ENCODE data around the gene STAG3. TPM values are rescaled to one million over a fixed set of nuclear protein-coding genes. Genes with fewer than 3 reads are reported as not detected.
"Not testable (repeated sequence)": the region's sequence is repeated elsewhere in the genome, so short reads cannot be mapped to it uniquely, and the experiment has no call there.

Gene STAG3
- total RNA-seq, 1 experiment from 2014 or later, result 3.1 TPM

GRCh38 chr7:100195222-100195621 lies 17.5 kb downstream of the STAG3 start:
- no peak overlapping the region for H4K91ac ChIP-seq (ENCODE audit: insufficient read length, low read depth, low read length)
- no peak overlapping the region for H3K14ac ChIP-seq (ENCODE audit: insufficient read depth, low read length)
- no peaks in the 10 kb centered on the region for H3K79me1 ChIP-seq (ENCODE audit: insufficient read depth, low read depth, low read length, poor library complexity, severe bottlenecking)
- H3K9me3 ChIP-seq (ENCODE audit: control insufficient read depth, low read depth, low read length), result no peaks in the 10 kb centered on the region
- no peak overlapping the region for H2BK20ac ChIP-seq (ENCODE audit: low read depth, low read length, poor library complexity, severe bottlenecking)
- no peak overlapping the region for H2BK5ac ChIP-seq (ENCODE audit: insufficient read length, low read length)
- H3K4me2 ChIP-seq (ENCODE audit: insufficient read depth, insufficient read length, low read length), result no peak overlapping the region
- Mint-ChIP-seq H3K9me3 (no peaks in the 10 kb centered on the region), H3K4me3 (no peak overlapping the region), H3K27ac (no peak overlapping the region), H3K4me1 (peaks cover 4 to 11% of the 10 kb centered on the region in 2 experiments), H3K27me3 (ENCODE audit: low read depth) (peaks cover 31% of the 10 kb centered on the region), H3K36me3 (ENCODE audit: insufficient read depth in 1 of 3, low read depth in 3 of 3) (no peaks in the 10 kb centered on the region)
- no peak overlapping the region for H2BK120ac ChIP-seq (ENCODE audit: low read depth, low read length, poor library complexity, severe bottlenecking)
- H3K23me2 ChIP-seq (ENCODE audit: insufficient read length, low read depth, low read length, poor library complexity, severe bottlenecking), result no peaks in the 10 kb centered on the region
- H2BK15ac ChIP-seq (ENCODE audit: low read depth, low read length), result no peak overlapping the region
- no peaks in the 10 kb centered on the region for H3K79me2 ChIP-seq (ENCODE audit: insufficient read depth, low read length)
- H3K56ac ChIP-seq (ENCODE audit: insufficient read length, low read depth, low read length), result no peak overlapping the region
- no peak overlapping the region for H3K4ac ChIP-seq (ENCODE audit: low read depth, low read length)
- H3T11ph ChIP-seq (ENCODE audit: low read length), result no peak overlapping the region
- WGBS (ENCODE audit: extremely low coverage, insufficient read length, low lambda C conversion rate), result no CpG with 5 or more reads among the region's 2 CpGs
- no peak overlapping the region for H3K9ac ChIP-seq (ENCODE audit: extremely low read depth, insufficient read length, low read length)
- no peak overlapping the region for H4K8ac ChIP-seq (replicated peaks; ENCODE audit: insufficient read length, low read depth, low read length)
- H2AFZ ChIP-seq (ENCODE audit: low read length), result no peak overlapping the region
- H3K27me3 ChIP-seq (ENCODE audit: insufficient read depth, low read length), result no peaks in the 10 kb centered on the region; the same call in 1 of the 2 replicates
- DNase-seq, result no peak
- no peak overlapping the region for H4K5ac ChIP-seq (ENCODE audit: insufficient read length, low read depth, low read length)
- no peak overlapping the region for H2AK5ac ChIP-seq (ENCODE audit: insufficient read length, low read length)
- no peak for TF ChIP-seq CTCF (conservative IDR thresholded peaks at IDR 0.05)
- H3K23ac ChIP-seq (ENCODE audit: insufficient read length, low read depth, low read length), result no peak overlapping the region
- H4K20me1 ChIP-seq (ENCODE audit: control insufficient read depth, insufficient read depth, insufficient read length), result no peaks in the 10 kb centered on the region
- no peak overlapping the region for H3K27ac ChIP-seq (ENCODE audit: insufficient read length, low read depth, low read length)
- H3K4me1 ChIP-seq (ENCODE audit: insufficient read depth, low read length), result no peaks in the 10 kb centered on the region; the same call in 1 of the 2 replicates
- no peak overlapping the region for H3K18ac ChIP-seq (ENCODE audit: insufficient read length, low read depth, low read length)
- no peak overlapping the region for H2BK12ac ChIP-seq (ENCODE audit: insufficient read length, low read depth, low read length)

- not testable (repeated sequence) for H3K4me1 ChIP-seq (ENCODE audit: insufficient read depth, low read length); H3K79me1 ChIP-seq (ENCODE audit: insufficient read depth, low read depth, low read length, poor library complexity, severe bottlenecking); H4K8ac ChIP-seq (replicated peaks; ENCODE audit: insufficient read length, low read depth, low read length); H3K18ac ChIP-seq (ENCODE audit: insufficient read length, low read depth, low read length); H3K4me2 ChIP-seq (ENCODE audit: insufficient read depth, insufficient read length, low read length); H3K56ac ChIP-seq (ENCODE audit: insufficient read length, low read depth, low read length); H3T11ph ChIP-seq (ENCODE audit: low read length); H2BK120ac ChIP-seq (ENCODE audit: low read depth, low read length, poor library complexity, severe bottlenecking); H3K23me2 ChIP-seq (ENCODE audit: insufficient read length, low read depth, low read length, poor library complexity, severe bottlenecking); H3K4ac ChIP-seq (ENCODE audit: low read depth, low read length); H3K9me3 ChIP-seq (ENCODE audit: control insufficient read depth, low read depth, low read length); H3K27me3 ChIP-seq (ENCODE audit: insufficient read depth, low read length); H3K9me3 Mint-ChIP-seq; H4K5ac ChIP-seq (ENCODE audit: insufficient read length, low read depth, low read length); H3K27ac ChIP-seq (ENCODE audit: insufficient read length, low read depth, low read length); H3K79me2 ChIP-seq (ENCODE audit: insufficient read depth, low read length); H3K23ac ChIP-seq (ENCODE audit: insufficient read length, low read depth, low read length); H3K9ac ChIP-seq (ENCODE audit: extremely low read depth, insufficient read length, low read length); H3K27ac Mint-ChIP-seq; H2BK15ac ChIP-seq (ENCODE audit: low read depth, low read length); DNase-seq; H3K14ac ChIP-seq (ENCODE audit: insufficient read depth, low read length); H2AFZ ChIP-seq (ENCODE audit: low read length); H2BK5ac ChIP-seq (ENCODE audit: insufficient read length, low read length); H2BK20ac ChIP-seq (ENCODE audit: low read depth, low read length, poor library complexity, severe bottlenecking); H2BK12ac ChIP-seq (ENCODE audit: insufficient read length, low read depth, low read length); H2AK5ac ChIP-seq (ENCODE audit: insufficient read length, low read length); H4K20me1 ChIP-seq (ENCODE audit: control insufficient read depth, insufficient read depth, insufficient read length); H4K91ac ChIP-seq (ENCODE audit: insufficient read length, low read depth, low read length); H3K4me3 Mint-ChIP-seq; H3K36me3 Mint-ChIP-seq (ENCODE audit: insufficient read depth in 1 of 3, low read depth in 3 of 3)
- Mint-ChIP-seq H3K4me1 (peaks cover 10 to 16% of the 10 kb centered on the region in 2 experiments), H3K27me3 (ENCODE audit: low read depth) (peaks cover 37% of the 10 kb centered on the region)
- WGBS (ENCODE audit: extremely low coverage, insufficient read length, low lambda C conversion rate), result no CpG with 5 or more reads among the region's 6 CpGs
These were observed 18.2 kb downstream of the STAG3 start for GRCh38 chr7:100195901-100196322.

All from H9 (cell line).